Tibial nerve (tissue), 4 donors: Measurements from ENCODE around the gene CAMSAP3. TPM values are rescaled to one million over a fixed set of nuclear protein-coding genes. Genes with fewer than 3 reads are reported as not detected.

ENCODE experiments used
- DNase-seq, 2 donors: peaks; one replicate each; pipeline ENCODE4 v3.0.0-alpha.2; 2019; ENCODE audit warnings: low spot score in 2 of 2
- H3K27ac ChIP-seq, 4 donors: fragments of 200-600 bp; sonication (generic) in 3 of 4; one replicate each; pipeline ENCODE4 v1.5.1; 2017 to 2019; ENCODE audit warnings: mild to moderate bottlenecking in 1 of 4
- H3K27me3 ChIP-seq, 2 donors: fragments of 200-600 bp; sonication (generic) in 1 of 2; one replicate each; pipeline versions ENCODE4 v1.5.1 to v1.6.0; 2017 to 2019
- H3K36me3 ChIP-seq, 3 donors: fragments of 200-600 bp; sonication (generic); one replicate each; pipeline ENCODE4 v1.5.1; 2018 to 2019
- H3K4me1 ChIP-seq, 4 donors: fragments of 200-600 bp; sonication (generic) in 3 of 4; one replicate each; pipeline ENCODE4 v1.5.1; 2017 to 2019
- H3K4me3 ChIP-seq, 4 donors: fragments of 200-600 bp; sonication (generic) in 3 of 4; one replicate each; pipeline ENCODE4 v1.5.1; 2017 to 2019; ENCODE audit warnings: mild to moderate bottlenecking in 1 of 4, moderate library complexity in 1 of 4
- H3K9me3 ChIP-seq, 4 donors: fragments of 200-600 bp; sonication (generic) in 3 of 4; one replicate each; pipeline ENCODE4 v1.5.1; 2017 to 2019
- CTCF ChIP-seq, 5 experiments: fragments of 200-600 bp in 3 of 5; fragments of 450-650 bp in 2 of 5; sonication (generic) in 3 of 5; IDR thresholded peaks; one replicate each; pipeline ENCODE4 v1.5.1; 2016 to 2019; ENCODE audit warnings: antibody characterized with exemption in 5 of 5, mild to moderate bottlenecking in 3 of 5, moderate library complexity in 2 of 5
- EP300 ChIP-seq, 2 donors: sonication (generic); formaldehyde crosslinking; IDR thresholded peaks; one replicate each; pipeline ENCODE4 v1.6.1; 2017; ENCODE audit warnings: antibody characterized with exemption in 2 of 2, mild to moderate bottlenecking in 1 of 2
- POLR2A ChIP-seq, 2 donors: fragments of 450-650 bp; IDR thresholded peaks; one replicate each; pipeline ENCODE4 v1.6.1; 2017; ENCODE audit warnings: antibody characterized with exemption in 2 of 2, mild to moderate bottlenecking in 2 of 2, moderate library complexity in 2 of 2
- WGBS, 2 donors: methylation state at CpG; one replicate each; pipeline ENCODE4 v1.1.5; 2018; 5-methylcytosine and 5-hydroxymethylcytosine counted together
- total RNA-seq, 4 donors: library from RNA; depleted of rRNA; stranded (reverse); fragments of >200 nt; gene quantifications; one replicate each; pipeline ENCODE4 v1.1.0, GENCODE V29; 2016

CAMSAP3 gene
- total RNA-seq, 4 donors from 2014 or later: not detected

DNA sequence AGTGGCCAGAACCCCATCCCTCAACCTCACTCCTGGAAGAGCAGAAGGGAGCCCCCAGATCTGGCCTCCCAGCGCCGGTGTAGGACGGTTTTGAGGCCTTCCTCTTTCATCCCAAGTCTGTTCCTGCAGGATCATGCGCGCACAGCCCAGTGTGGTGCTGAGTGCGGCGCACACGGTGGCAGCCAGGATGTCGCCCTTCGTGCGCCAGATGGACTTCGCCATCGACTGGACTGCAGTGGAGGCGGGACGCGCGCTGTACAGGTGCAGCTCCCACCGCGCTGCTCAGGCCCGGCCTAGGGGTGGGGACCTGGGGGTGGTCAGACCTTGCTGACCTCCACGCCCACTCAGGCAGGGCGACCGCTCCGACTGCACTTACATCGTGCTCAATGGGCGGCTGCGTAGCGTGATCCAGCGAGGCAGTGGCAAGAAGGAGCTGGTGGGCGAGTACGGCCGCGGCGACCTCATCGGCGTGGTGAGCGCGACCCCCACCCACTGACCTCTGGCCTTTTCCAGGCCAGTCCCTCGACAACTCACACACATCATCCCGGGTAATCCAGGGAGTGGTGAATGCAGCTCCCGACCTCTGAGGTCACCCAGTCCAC is 45.4 kb upstream of the CAMSAP3 start:
- WGBS, 2 donors: 92 to 94% methylated on average over 35 to 41 of the region's 41 CpGs

DNA sequence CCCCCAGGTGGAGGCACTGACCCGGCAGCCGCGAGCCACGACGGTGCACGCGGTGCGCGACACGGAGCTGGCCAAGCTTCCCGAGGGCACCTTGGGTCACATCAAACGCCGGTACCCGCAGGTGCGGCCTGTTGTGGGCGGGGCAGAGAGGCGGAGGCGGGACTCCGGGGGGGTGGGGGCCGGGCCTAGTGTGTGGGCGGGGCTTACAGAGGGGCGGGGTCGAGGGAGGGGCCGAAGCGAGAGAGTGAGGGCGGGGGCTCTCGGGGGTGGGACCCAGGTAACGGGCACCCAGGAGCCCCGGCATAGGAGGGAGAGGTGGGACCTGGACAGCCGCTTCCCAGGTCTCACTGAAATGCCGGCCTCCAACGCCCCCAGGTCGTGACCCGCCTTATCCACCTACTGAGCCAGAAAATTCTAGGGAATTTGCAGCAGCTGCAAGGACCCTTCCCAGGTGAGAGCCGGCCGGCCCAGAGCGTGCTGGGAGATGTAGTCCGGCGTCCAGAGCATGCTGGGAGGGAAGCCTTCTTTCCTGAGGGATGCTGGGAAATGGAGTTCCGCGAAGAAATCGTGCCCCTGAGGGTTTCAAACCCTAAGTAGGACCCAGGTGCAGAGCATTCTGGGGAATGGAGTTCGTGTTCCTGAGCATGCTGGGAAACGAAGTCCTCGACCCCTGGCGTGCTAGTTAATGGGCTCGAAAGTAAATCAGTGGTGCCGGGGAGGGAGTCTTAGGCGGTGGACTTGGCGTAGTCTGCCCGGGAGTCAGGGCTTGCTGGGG is 44.5 kb upstream of the CAMSAP3 start:
- H3K4me3 ChIP-seq: no peak overlapping the region
- no peak overlapping the region for H3K27ac ChIP-seq

More for the DNA sequence above, 45.4 kb upstream of the CAMSAP3 start:
- Histone ChIP-seq H3K4me1 (peaks cover 0 to 7% (median 0%) of the 10 kb centered on the region in 4 donors), H3K9me3 (no peaks in the 10 kb centered on the region), H3K27ac (no peak overlapping the region), H3K27me3 (no peaks in the 10 kb centered on the region), H3K4me3 (no peak overlapping the region), H3K36me3 (peaks cover 0 to 80% (median 6%) of the 10 kb centered on the region in 3 donors)
- TF ChIP-seq EP300 (IDR thresholded peaks at IDR 0.05) (no peak), POLR2A (IDR thresholded peaks at IDR 0.05) (no peak), CTCF (IDR thresholded peaks at IDR 0.05) (no peak)
- no peak for DNase-seq

GRCh38 chr19:7552781-7553180 is 42.9 kb upstream of the CAMSAP3 start:
- Histone ChIP-seq H3K36me3 (peaks cover 2 to 80% (median 19%) of the 10 kb centered on the region in 3 donors), H3K4me1 (peaks cover 0 to 7% (median 0%) of the 10 kb centered on the region in 4 donors), H3K27me3 (no peaks in the 10 kb centered on the region), H3K4me3 (no peak overlapping the region), H3K27ac (no peak overlapping the region), H3K9me3 (no peaks in the 10 kb centered on the region)
- TF ChIP-seq POLR2A (IDR thresholded peaks at IDR 0.05): no peak
- TF ChIP-seq CTCF (IDR thresholded peaks at IDR 0.05): no peak
- TF ChIP-seq EP300 (IDR thresholded peaks at IDR 0.05): no peak
- WGBS, 2 donors: 47 to 50% methylated on average over 2 of the region's 2 CpGs
- DNase-seq: no peak

More for the DNA sequence above, 44.5 kb upstream of the CAMSAP3 start:
- H3K4me1 ChIP-seq: peaks cover 0 to 7% (median 0%) of the 10 kb centered on the region in 4 donors
- H3K36me3 ChIP-seq: peaks cover 0 to 78% (median 7%) of the 10 kb centered on the region in 3 donors
- WGBS, 2 donors: 31 to 37% methylated on average over 30 to 39 of the region's 51 CpGs
- H3K27me3 ChIP-seq: no peaks in the 10 kb centered on the region
- H3K9me3 ChIP-seq: no peaks in the 10 kb centered on the region
- TF ChIP-seq CTCF (IDR thresholded peaks at IDR 0.05) (no peak), EP300 (IDR thresholded peaks at IDR 0.05) (peak in 1 of 2 donors; percentile 17), POLR2A (IDR thresholded peaks at IDR 0.05) (no peak)
- DNase-seq: no peak

DNA sequence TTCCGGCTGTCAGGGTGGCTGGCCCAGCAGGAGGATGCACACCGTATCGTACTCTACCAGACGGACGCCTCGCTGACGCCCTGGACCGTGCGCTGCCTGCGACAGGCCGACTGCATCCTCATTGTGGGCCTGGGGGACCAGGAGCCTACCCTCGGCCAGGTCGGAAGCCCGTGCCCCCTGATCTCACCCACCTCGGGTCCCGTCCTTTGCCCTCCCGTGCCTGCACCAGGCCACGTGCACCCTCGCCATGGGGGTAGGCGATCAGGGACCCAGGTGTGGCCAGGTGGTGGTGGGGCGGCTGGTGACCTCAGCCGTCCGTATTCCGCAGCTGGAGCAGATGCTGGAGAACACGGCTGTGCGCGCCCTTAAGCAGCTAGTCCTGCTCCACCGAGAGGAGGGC is 41.1 kb upstream of the CAMSAP3 start:
- H3K4me1 ChIP-seq: peaks cover 0 to 7% (median 0%) of the 10 kb centered on the region in 4 donors
- peaks cover 2 to 97% (median 19%) of the 10 kb centered on the region in 3 donors for H3K36me3 ChIP-seq
- WGBS, 2 donors: 91 to 92% methylated on average over 26 to 28 of the region's 28 CpGs

More for the DNA sequence above, 41.1 kb upstream of the CAMSAP3 start:
- TF ChIP-seq EP300 (IDR thresholded peaks at IDR 0.05) (no peak), POLR2A (IDR thresholded peaks at IDR 0.05) (no peak), CTCF (IDR thresholded peaks at IDR 0.05) (no peak)
- Histone ChIP-seq H3K27me3 (no peaks in the 10 kb centered on the region), H3K4me3 (no peak overlapping the region), H3K9me3 (no peaks in the 10 kb centered on the region), H3K27ac (no peak overlapping the region)
- DNase-seq: no peak
